NCI-H2227 (cell line): ENCODE data around the gene GPR107.

ENCODE experiments used
- DNase-seq: peaks from one replicate; lab custom pipeline; 2025; ENCODE audit not compliant: unreplicated experiment; lab: John Stamatoyannopoulos, UW

Gene GPR107

GRCh38 chr9:130155647-130156046 is 101.9 kb downstream of the GPR107 start:
- no peak for DNase-seq

- no peak for DNase-seq
Observed at GRCh38 chr9:130156672-130157071, 103.0 kb downstream of the GPR107 start.

- DNase-seq = no peak
Observed at GRCh38 chr9:130157079-130157478, 103.4 kb downstream of the GPR107 start.

- DNase-seq = no peak
Observed at GRCh38 chr9:130158001-130158400, 104.3 kb downstream of the GPR107 start.

- no peak for DNase-seq
Observed at GRCh38 chr9:130159057-130159456, 105.4 kb downstream of the GPR107 start.

- no peak for DNase-seq
Observed at GRCh38 chr9:130159915-130160670, 106.4 kb downstream of the GPR107 start.

GRCh38 chr9:130160862-130161470 is 107.3 kb downstream of the GPR107 start:
- DNase-seq = no peak

GRCh38 chr9:130165579-130165978 is 111.9 kb downstream of the GPR107 start:
- no peak for DNase-seq

- DNase-seq = no peak
Observed at GRCh38 chr9:130166399-130166798, 112.7 kb downstream of the GPR107 start.

GRCh38 chr9:130167927-130168326 is 114.2 kb downstream of the GPR107 start:
- no peak for DNase-seq

- no peak for DNase-seq
Observed at GRCh38 chr9:130171226-130172148, 117.8 kb downstream of the GPR107 start.

GRCh38 chr9:130172161-130172857 is 118.6 kb downstream of the GPR107 start, which contains the start of gene NCS1:
TSS of gene NCS1 (plus strand) at chr9:130172404. CDS start at chr9:130172664, 260 bp downstream.
- peak; percentile 61 for DNase-seq

- peak; percentile 23 for DNase-seq
Observed at GRCh38 chr9:130172858-130173665, 119.4 kb downstream of the GPR107 start.

- DNase-seq = no peak
Observed at GRCh38 chr9:130173666-130173983, 119.9 kb downstream of the GPR107 start.

GRCh38 chr9:130174025-130174424 is 120.3 kb downstream of the GPR107 start:
- no peak for DNase-seq

GRCh38 chr9:130174920-130175321 is 121.2 kb downstream of the GPR107 start:
- DNase-seq = no peak

- DNase-seq = no peak
Observed at GRCh38 chr9:130175355-130175754, 121.6 kb downstream of the GPR107 start.

GRCh38 chr9:130176760-130177159 is 123.1 kb downstream of the GPR107 start:
- no peak for DNase-seq

GRCh38 chr9:130177898-130178805 is 124.4 kb downstream of the GPR107 start:
- no peak for DNase-seq
